Tibial artery (tissue), 4 donors: ENCODE data around the gene ZNF511.

ENCODE experiments used
- DNase-seq, 2 donors: peaks; one replicate each; pipeline ENCODE4 v3.0.0-alpha.2; 2019
- H3K27ac ChIP-seq, 2 donors: fragments of 200-600 bp; sonication (generic) in 1 of 2; 1 replicate in 1 of 2; 2 replicates in 1 of 2; pipeline ENCODE4 v1.5.1; 2018 to 2019; ENCODE audit warnings: mild to moderate bottlenecking in 1 of 2
- H3K27me3 ChIP-seq, 2 donors: fragments of 200-600 bp; sonication (generic) in 1 of 2; one replicate each; pipeline versions ENCODE4 v1.5.1 to v1.6.0; 2016 to 2019
- H3K36me3 ChIP-seq, 3 donors: fragments of 200-600 bp; sonication (generic) in 2 of 3; one replicate each; pipeline ENCODE4 v1.5.1; 2016 to 2019; ENCODE audit warnings: mild to moderate bottlenecking in 2 of 3
- H3K4me1 ChIP-seq, 4 donors: fragments of 200-600 bp; sonication (generic) in 2 of 4; 1 replicate in 3 of 4; 2 replicates in 1 of 4; pipeline ENCODE4 v1.5.1; 2016 to 2019
- H3K4me3 ChIP-seq, 2 donors: fragments of 200-600 bp; sonication (generic) in 1 of 2; 1 replicate in 1 of 2; 2 replicates in 1 of 2; pipeline ENCODE4 v1.5.1; 2018 to 2019; ENCODE audit warnings: mild to moderate bottlenecking in 2 of 2
- H3K9me3 ChIP-seq, 3 donors: fragments of 200-600 bp; sonication (generic) in 1 of 3; one replicate each; pipeline ENCODE4 v1.5.1; 2016 to 2019
- intact Hi-C: fragments of 100-400 bp; cut with DNase I; formaldehyde crosslinking; loops from one replicate; pipeline ENCODE4 v1.15.0; 2023; ENCODE audit warnings: low total_unique reads
- TF ChIP-seq, protein P1 (sequence below), 2 experiments: fragments of 200-600 bp in 1 of 2; fragments of 450-650 bp in 1 of 2; IDR thresholded peaks; one replicate each; pipeline ENCODE4 v1.5.1; 2017 to 2019; ENCODE audit warnings: antibody characterized with exemption in 2 of 2, mild to moderate bottlenecking in 1 of 2, moderate library complexity in 1 of 2

Gene ZNF511

DNA sequence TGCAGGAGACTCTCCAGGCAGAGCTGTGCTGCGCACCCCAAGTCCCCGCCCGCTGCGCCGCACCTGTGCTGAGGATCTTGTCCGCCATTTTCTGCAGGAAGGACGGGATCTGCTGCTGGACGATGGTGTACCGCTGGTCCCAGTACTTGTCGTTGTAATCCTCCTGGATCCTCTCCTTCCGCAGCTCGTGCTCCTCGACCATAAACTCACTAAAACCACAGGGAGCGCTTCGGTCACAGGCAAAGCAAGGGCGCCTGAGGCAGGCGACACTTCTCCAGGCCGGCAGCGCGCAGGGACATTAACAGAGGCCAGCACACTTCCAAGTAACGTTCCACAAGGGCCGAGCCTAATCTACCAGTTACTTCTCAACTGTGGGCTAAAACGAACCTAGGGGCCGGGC is 19.0 kb upstream of the ZNF511 start:
- peaks cover 80 to 89% (median 81%) of the 10 kb centered on the region in 3 donors for H3K36me3 ChIP-seq
- H3K4me3 ChIP-seq, result no peak overlapping the region
- TF ChIP-seq, protein P1, sequence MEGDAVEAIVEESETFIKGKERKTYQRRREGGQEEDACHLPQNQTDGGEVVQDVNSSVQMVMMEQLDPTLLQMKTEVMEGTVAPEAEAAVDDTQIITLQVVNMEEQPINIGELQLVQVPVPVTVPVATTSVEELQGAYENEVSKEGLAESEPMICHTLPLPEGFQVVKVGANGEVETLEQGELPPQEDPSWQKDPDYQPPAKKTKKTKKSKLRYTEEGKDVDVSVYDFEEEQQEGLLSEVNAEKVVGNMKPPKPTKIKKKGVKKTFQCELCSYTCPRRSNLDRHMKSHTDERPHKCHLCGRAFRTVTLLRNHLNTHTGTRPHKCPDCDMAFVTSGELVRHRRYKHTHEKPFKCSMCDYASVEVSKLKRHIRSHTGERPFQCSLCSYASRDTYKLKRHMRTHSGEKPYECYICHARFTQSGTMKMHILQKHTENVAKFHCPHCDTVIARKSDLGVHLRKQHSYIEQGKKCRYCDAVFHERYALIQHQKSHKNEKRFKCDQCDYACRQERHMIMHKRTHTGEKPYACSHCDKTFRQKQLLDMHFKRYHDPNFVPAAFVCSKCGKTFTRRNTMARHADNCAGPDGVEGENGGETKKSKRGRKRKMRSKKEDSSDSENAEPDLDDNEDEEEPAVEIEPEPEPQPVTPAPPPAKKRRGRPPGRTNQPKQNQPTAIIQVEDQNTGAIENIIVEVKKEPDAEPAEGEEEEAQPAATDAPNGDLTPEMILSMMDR (IDR thresholded peaks at IDR 0.05), result no peak
- H3K4me1 ChIP-seq, result no peaks in the 10 kb centered on the region
- no peaks in the 10 kb centered on the region for H3K27me3 ChIP-seq
- no peak overlapping the region for H3K27ac ChIP-seq
- H3K9me3 ChIP-seq, result no peaks in the 10 kb centered on the region
- intact Hi-C loops, result no loop called here
- DNase-seq, result no peak

DNA sequence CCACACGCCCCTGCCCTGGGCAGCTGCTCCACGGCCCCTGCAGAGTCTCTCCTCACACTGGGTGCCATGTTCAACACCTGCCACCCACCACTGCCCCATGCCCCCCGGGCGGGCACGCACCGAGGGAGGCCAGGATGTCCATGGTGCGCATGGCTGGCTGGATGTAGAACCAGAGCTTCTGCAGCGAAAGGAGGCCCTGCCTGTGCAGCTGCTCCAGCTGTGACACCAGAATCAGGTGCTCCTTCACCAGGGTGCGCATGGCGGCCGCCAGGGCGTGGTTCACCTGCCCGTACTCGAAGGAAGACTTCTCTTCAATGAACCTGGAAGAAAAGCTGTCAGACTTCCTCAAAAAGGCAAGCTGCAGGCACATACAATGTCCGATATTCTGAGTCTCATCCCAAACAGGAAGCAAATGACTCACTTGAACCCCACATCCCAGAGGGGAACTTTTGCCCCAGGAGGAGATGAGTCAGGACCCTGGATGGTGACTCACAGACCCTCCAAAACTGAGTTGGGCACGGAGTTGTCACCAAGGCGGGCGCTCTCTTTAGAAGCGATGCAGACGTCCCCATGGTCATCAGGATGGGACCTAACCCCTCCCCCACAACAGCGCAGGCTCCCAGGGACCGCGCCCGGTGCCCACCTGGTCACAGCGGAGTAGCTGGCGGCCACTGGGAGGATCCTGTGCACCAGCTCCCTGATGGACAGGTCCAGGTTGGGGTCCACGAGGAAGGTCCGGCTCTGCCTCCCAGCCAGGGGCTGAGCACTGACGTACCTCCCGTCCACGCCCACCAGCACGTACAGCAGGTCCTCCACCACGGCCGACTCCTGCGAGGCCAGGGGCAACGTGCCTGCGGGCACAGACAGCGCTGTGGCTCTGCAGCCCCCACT is 15.6 kb upstream of the ZNF511 start:
- H3K4me1 ChIP-seq, result no peaks in the 10 kb centered on the region
- TF ChIP-seq, protein P1 (IDR thresholded peaks at IDR 0.05), result no peak
- peaks cover 81 to 89% (median 89%) of the 10 kb centered on the region in 3 donors for H3K36me3 ChIP-seq
- no peaks in the 10 kb centered on the region for H3K27me3 ChIP-seq
- intact Hi-C loops, result no loop called here
- no peak overlapping the region for H3K27ac ChIP-seq
- no peaks in the 10 kb centered on the region for H3K9me3 ChIP-seq
- no peak for DNase-seq
- no peak overlapping the region for H3K4me3 ChIP-seq

DNA sequence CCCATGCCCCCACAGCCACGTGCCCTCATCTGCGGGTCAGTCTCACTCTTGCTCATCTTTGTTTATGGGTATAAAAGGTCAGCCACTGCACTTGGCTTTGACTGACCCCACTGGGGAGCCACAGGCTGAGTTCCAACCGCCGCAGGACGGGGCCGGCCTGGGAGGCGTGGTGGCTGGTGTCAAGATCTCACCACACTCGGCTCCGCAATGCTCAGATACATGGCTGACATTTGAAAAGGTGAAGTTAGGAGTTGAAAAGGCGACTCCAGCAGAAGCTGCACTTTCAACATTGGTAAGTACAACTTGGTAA is 14.9 kb upstream of the ZNF511 start:
- intact Hi-C loops, result no loop called here
- Histone ChIP-seq H3K36me3 (peaks cover 81 to 89% (median 89%) of the 10 kb centered on the region in 3 donors), H3K27ac (no peak overlapping the region), H3K4me1 (no peaks in the 10 kb centered on the region), H3K9me3 (no peaks in the 10 kb centered on the region), H3K4me3 (no peak overlapping the region), H3K27me3 (no peaks in the 10 kb centered on the region)
- DNase-seq, result no peak
- TF ChIP-seq, protein P1 (IDR thresholded peaks at IDR 0.05), result no peak

DNA sequence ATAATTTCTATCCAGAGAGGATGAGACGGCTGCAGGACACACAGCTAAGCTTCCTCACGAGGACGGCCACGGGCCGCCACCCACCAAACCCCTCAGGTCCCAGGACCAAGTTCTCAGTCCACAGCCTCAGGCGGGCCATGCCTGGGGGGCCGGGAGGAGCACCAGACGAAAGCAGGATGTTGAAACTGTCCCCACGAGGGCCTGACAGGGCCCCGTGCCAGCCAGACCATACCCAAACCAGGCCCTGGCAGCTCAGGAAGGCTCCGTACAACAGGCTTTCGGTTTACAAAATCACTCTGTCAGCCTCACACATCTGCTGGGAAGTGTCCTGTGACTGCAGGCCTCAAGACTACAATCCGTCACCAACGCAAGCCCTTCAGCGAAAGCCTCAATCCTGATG is 14.5 kb upstream of the ZNF511 start:
- peaks cover 81 to 89% (median 89%) of the 10 kb centered on the region in 3 donors for H3K36me3 ChIP-seq
- no peaks in the 10 kb centered on the region for H3K4me1 ChIP-seq
- TF ChIP-seq, protein P1 (IDR thresholded peaks at IDR 0.05), result no peak
- H3K4me3 ChIP-seq, result no peak overlapping the region
- intact Hi-C loops, result no loop called here
- H3K27ac ChIP-seq, result no peak overlapping the region
- no peaks in the 10 kb centered on the region for H3K27me3 ChIP-seq
- H3K9me3 ChIP-seq, result no peaks in the 10 kb centered on the region
- DNase-seq, result peak in 1 of 2 donors; percentile 77

- H3K4me1 ChIP-seq, result no peaks in the 10 kb centered on the region
- H3K4me3 ChIP-seq, result no peak overlapping the region
- TF ChIP-seq, protein P1 (IDR thresholded peaks at IDR 0.05), result no peak
- H3K9me3 ChIP-seq, result no peaks in the 10 kb centered on the region
- no peaks in the 10 kb centered on the region for H3K27me3 ChIP-seq
- intact Hi-C loops, result no loop called here
- DNase-seq, result no peak
- peaks cover 82 to 89% (median 89%) of the 10 kb centered on the region in 3 donors for H3K36me3 ChIP-seq
- no peak overlapping the region for H3K27ac ChIP-seq
Measured at GRCh38 chr10:133295426-133296320, 13.0 kb upstream of the ZNF511 start.
